ENCODE data around the gene SMCO4.

Gene SMCO4

GRCh38 chr11:93480256-93480655 lies 62.9 kb downstream of the SMCO4 start:
- CTCF ChIA-PET = no interaction called here
- DNase-seq (ENCODE audit: extremely low spot score) = no peak
- TF ChIP-seq FOXM1 (IDR thresholded peaks at IDR 0.05; ENCODE audit: borderline replicate concordance) (no peak), ARNT (IDR thresholded peaks at IDR 0.05) (no peak), TARDBP (IDR thresholded peaks at IDR 0.05) (no peak), FOXK2 (IDR thresholded peaks at IDR 0.05) (no peak)
- POLR2A ChIA-PET = no interaction called here

- TF ChIP-seq NFRKB (IDR thresholded peaks at IDR 0.05) = no peak
- TF ChIP-seq BHLHE40 (IDR thresholded peaks at IDR 0.05; ENCODE audit: borderline replicate concordance) = no peak
- no peak for TF ChIP-seq ARNT (IDR thresholded peaks at IDR 0.05)
- TF ChIP-seq SUZ12 (IDR thresholded peaks at IDR 0.05) = no peak
- TF ChIP-seq FOXK2 (IDR thresholded peaks at IDR 0.05) = no peak
- no peak for TF ChIP-seq CTBP1 (IDR thresholded peaks at IDR 0.05; ENCODE audit: borderline replicate concordance)
- CTCF ChIA-PET = no interaction called here
- POLR2A ChIA-PET = no interaction called here
- DNase-seq (ENCODE audit: extremely low spot score) = no peak
Observed at GRCh38 chr11:93478841-93479240, 64.3 kb downstream of the SMCO4 start.

- POLR2A ChIA-PET = no interaction called here
- TF ChIP-seq CTBP1 (IDR thresholded peaks at IDR 0.05; ENCODE audit: borderline replicate concordance) (no peak), FOXK2 (IDR thresholded peaks at IDR 0.05) (no peak), FOXM1 (IDR thresholded peaks at IDR 0.05; ENCODE audit: borderline replicate concordance) (no peak), FOXA1 (IDR thresholded peaks at IDR 0.05) (no peak), NFRKB (IDR thresholded peaks at IDR 0.05) (no peak), SUZ12 (IDR thresholded peaks at IDR 0.05) (no peak), HDGF (IDR thresholded peaks at IDR 0.05; ENCODE audit: borderline replicate concordance) (no peak), ARNT (IDR thresholded peaks at IDR 0.05) (no peak), SP1 (IDR thresholded peaks at IDR 0.05) (no peak), ELF4 (IDR thresholded peaks at IDR 0.05) (no peak), ZNF384 (IDR thresholded peaks at IDR 0.05) (no peak), LEF1 (IDR thresholded peaks at IDR 0.05; ENCODE audit: borderline replicate concordance) (no peak), BHLHE40 (IDR thresholded peaks at IDR 0.05; ENCODE audit: borderline replicate concordance) (no peak), TARDBP (IDR thresholded peaks at IDR 0.05) (no peak), L3MBTL2 (conservative IDR thresholded peaks at IDR 0.05) (no peak)
- TF ChIP-seq, protein P1, sequence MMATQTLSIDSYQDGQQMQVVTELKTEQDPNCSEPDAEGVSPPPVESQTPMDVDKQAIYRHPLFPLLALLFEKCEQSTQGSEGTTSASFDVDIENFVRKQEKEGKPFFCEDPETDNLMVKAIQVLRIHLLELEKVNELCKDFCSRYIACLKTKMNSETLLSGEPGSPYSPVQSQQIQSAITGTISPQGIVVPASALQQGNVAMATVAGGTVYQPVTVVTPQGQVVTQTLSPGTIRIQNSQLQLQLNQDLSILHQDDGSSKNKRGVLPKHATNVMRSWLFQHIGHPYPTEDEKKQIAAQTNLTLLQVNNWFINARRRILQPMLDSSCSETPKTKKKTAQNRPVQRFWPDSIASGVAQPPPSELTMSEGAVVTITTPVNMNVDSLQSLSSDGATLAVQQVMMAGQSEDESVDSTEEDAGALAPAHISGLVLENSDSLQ (IDR thresholded peaks at IDR 0.05) = no peak
- CTCF ChIA-PET = interaction anchor here (0.6 kb wide), 2 partner anchors 11 to 1566 kb away, joined by 4 read pairs; no protein-coding TSS in a partner anchor
- no peak for DNase-seq (ENCODE audit: extremely low spot score)
Observed at GRCh38 chr11:93477684-93478234, 65.4 kb downstream of the SMCO4 start.

DNA sequence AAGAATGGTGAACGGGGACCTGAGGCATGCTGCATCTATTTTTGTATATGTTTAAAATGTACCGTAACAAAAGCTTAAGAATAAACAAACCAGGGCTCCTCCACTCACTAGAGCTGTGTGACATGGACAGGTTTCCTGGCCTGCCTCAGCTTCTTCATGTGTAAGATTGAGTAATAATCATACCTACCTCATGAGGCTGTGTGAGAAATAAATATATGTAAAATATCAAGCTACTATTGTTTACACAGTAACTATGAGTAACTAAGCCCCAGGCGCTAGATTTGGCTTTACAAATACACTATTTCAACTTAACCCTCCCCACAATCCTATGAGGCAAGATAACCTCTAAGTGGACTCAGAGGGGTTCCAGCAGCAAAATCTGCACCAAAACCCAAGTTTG lies 66.4 kb downstream of the SMCO4 start:
- ChIA-PET CTCF (no interaction called here), POLR2A (no interaction called here)
- TF ChIP-seq FOXA1 (IDR thresholded peaks at IDR 0.05) (no peak), ZNF384 (IDR thresholded peaks at IDR 0.05) (no peak), FOXM1 (IDR thresholded peaks at IDR 0.05; ENCODE audit: borderline replicate concordance) (no peak), BHLHE40 (IDR thresholded peaks at IDR 0.05; ENCODE audit: borderline replicate concordance) (no peak), FOXK2 (IDR thresholded peaks at IDR 0.05) (no peak), ARNT (IDR thresholded peaks at IDR 0.05) (no peak)
- DNase-seq (ENCODE audit: extremely low spot score) = no peak

DNA sequence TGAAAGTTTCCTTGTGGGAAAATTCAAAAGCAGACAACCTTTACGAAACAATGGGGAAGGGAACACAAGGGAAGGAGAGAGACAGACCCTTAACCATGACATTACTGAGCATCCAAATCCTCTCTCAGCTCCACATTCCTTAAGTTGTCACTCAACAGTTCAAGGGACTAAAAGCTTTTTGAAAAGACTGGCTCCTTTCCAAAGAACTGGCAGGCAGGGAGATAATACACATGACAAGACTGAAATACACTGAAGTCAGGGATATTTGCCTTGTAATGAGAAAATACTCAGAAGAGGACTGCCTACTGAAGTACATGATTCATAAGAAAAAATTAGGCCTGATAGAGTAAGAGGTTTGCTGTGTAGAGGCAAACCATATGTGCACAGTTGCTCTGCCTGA lies 69.1 kb downstream of the SMCO4 start:
- DNase-seq (ENCODE audit: extremely low spot score) = no peak
- TF ChIP-seq NFRKB (IDR thresholded peaks at IDR 0.05) (no peak), ZNF384 (IDR thresholded peaks at IDR 0.05) (no peak), BHLHE40 (IDR thresholded peaks at IDR 0.05; ENCODE audit: borderline replicate concordance) (no peak), TARDBP (IDR thresholded peaks at IDR 0.05) (no peak), FOXK2 (IDR thresholded peaks at IDR 0.05) (no peak), FOXA1 (IDR thresholded peaks at IDR 0.05) (no peak), SP1 (IDR thresholded peaks at IDR 0.05) (no peak), SUZ12 (IDR thresholded peaks at IDR 0.05) (no peak), L3MBTL2 (conservative IDR thresholded peaks at IDR 0.05) (no peak), LEF1 (IDR thresholded peaks at IDR 0.05; ENCODE audit: borderline replicate concordance) (no peak), ELF4 (IDR thresholded peaks at IDR 0.05) (no peak), HDGF (IDR thresholded peaks at IDR 0.05; ENCODE audit: borderline replicate concordance) (no peak)
- TF ChIP-seq, protein P1 (IDR thresholded peaks at IDR 0.05) = no peak
- CTCF ChIA-PET = interaction anchor here (0.6 kb wide), 1 partner anchor 238 kb away, joined by 4 read pairs; no protein-coding TSS in a partner anchor
- POLR2A ChIA-PET = no interaction called here

DNA sequence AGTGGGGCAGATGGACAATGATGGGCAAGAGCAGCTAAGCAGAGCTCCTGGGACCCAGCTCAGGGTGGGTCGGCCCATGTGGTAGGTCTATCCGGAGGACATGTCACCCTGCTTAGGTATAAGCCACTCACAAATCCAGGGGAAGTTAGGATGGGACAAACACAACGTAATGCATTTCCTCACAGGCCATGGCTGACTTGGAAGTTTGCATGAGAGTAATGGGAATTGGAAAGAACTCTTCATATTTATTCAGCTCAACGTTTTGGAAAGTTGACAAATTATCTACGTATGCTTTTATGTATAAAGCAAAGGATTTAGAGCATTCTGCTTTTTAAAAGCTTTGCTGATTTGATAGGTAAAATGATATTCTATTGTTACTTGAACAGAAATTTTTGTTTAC lies 74.9 kb downstream of the SMCO4 start:
- no peak for TF ChIP-seq SP1 (IDR thresholded peaks at IDR 0.05)
- TF ChIP-seq ZNF384 (IDR thresholded peaks at IDR 0.05) = no peak
- TF ChIP-seq FOXA1 (IDR thresholded peaks at IDR 0.05) = no peak
- TF ChIP-seq HDGF (IDR thresholded peaks at IDR 0.05; ENCODE audit: borderline replicate concordance) = no peak
- no peak for TF ChIP-seq FOXM1 (IDR thresholded peaks at IDR 0.05; ENCODE audit: borderline replicate concordance)
- TF ChIP-seq ELF4 (IDR thresholded peaks at IDR 0.05) = no peak
- TF ChIP-seq SUZ12 (IDR thresholded peaks at IDR 0.05) = no peak
- no peak for TF ChIP-seq NFRKB (IDR thresholded peaks at IDR 0.05)
- TF ChIP-seq L3MBTL2 (conservative IDR thresholded peaks at IDR 0.05) = no peak
- ChIA-PET CTCF (interaction anchor here (0.7 kb wide), 1 partner anchor 174 kb away, joined by 4 read pairs; no protein-coding TSS in a partner anchor), POLR2A (no interaction called here)

GRCh38 chr11:93467054-93467453 lies 76.1 kb downstream of the SMCO4 start:
- ChIA-PET POLR2A (no interaction called here), CTCF (no interaction called here)
- TF ChIP-seq FOXK2 (IDR thresholded peaks at IDR 0.05) (no peak), SP1 (IDR thresholded peaks at IDR 0.05) (no peak), FOXA1 (IDR thresholded peaks at IDR 0.05) (no peak), CTBP1 (IDR thresholded peaks at IDR 0.05; ENCODE audit: borderline replicate concordance) (no peak), HDGF (IDR thresholded peaks at IDR 0.05; ENCODE audit: borderline replicate concordance) (no peak), BHLHE40 (IDR thresholded peaks at IDR 0.05; ENCODE audit: borderline replicate concordance) (no peak), ELF4 (IDR thresholded peaks at IDR 0.05) (no peak), TARDBP (IDR thresholded peaks at IDR 0.05) (no peak), LEF1 (IDR thresholded peaks at IDR 0.05; ENCODE audit: borderline replicate concordance) (no peak), SUZ12 (IDR thresholded peaks at IDR 0.05) (no peak), FOXM1 (IDR thresholded peaks at IDR 0.05; ENCODE audit: borderline replicate concordance) (no peak), NFRKB (IDR thresholded peaks at IDR 0.05) (no peak), ZNF384 (IDR thresholded peaks at IDR 0.05) (no peak), L3MBTL2 (conservative IDR thresholded peaks at IDR 0.05) (no peak), ARNT (IDR thresholded peaks at IDR 0.05) (no peak)
- TF ChIP-seq, protein P1 (IDR thresholded peaks at IDR 0.05) = no peak
- no peak for DNase-seq (ENCODE audit: extremely low spot score)

More for the DNA sequence above, 74.9 kb downstream of the SMCO4 start:
- no peak for DNase-seq (ENCODE audit: extremely low spot score)

All from HEK293T (cell line).